Osteoblast (primary cell): ENCODE data around the gene ARL13B. TPM values are rescaled to one million over a fixed set of nuclear protein-coding genes. Genes with fewer than 3 reads are reported as not detected.
A peak's percentile ranks its signal among the peaks of the same experiment; 100 is the strongest.

Experiments
- DNase-seq: peaks from one replicate; pipeline ENCODE4 v3.0.0; 2011; ENCODE audit warnings: low spot score, mixed read lengths; ENCODE audit not compliant: insufficient read length; ENCODE audit errors: missing footprints
- H2AFZ ChIP-seq: 2 replicates; pipeline ENCODE4 v1.6.0; 2011; ENCODE audit warnings: mild to moderate bottlenecking, low read length
- H3K27ac ChIP-seq: 2 replicates; pipeline ENCODE4 v1.5.1; 2011; ENCODE audit warnings: mild to moderate bottlenecking, low read depth, low read length, moderate library complexity
- H3K27me3 ChIP-seq: 2 replicates; pipeline ENCODE4 v1.6.0; 2012; ENCODE audit warnings: mild to moderate bottlenecking, control low read depth, inconsistent platforms, low read length, moderate library complexity; ENCODE audit not compliant: insufficient read depth
- H3K36me3 ChIP-seq: 2 replicates; pipeline ENCODE4 v1.5.1; 2011; ENCODE audit warnings: mild to moderate bottlenecking, low read length, control low read depth, moderate library complexity; ENCODE audit not compliant: insufficient read depth
- H3K4me1 ChIP-seq: 2 replicates; pipeline ENCODE4 v1.5.1; 2011; ENCODE audit warnings: mild to moderate bottlenecking, low read length, control low read depth, moderate library complexity; ENCODE audit not compliant: insufficient read depth
- H3K4me2 ChIP-seq: 2 replicates; pipeline ENCODE4 v1.6.0; 2011; ENCODE audit warnings: mild to moderate bottlenecking, low read length; ENCODE audit not compliant: insufficient read depth
- H3K4me3 ChIP-seq: fragments of 200-600 bp; sonication (generic); 3 replicates; pipeline ENCODE4 v1.5.1; 2012; ENCODE audit warnings: mild to moderate bottlenecking, low read length, inconsistent platforms; ENCODE audit not compliant: insufficient read depth
- H3K79me2 ChIP-seq: 2 replicates; pipeline ENCODE4 v1.6.0; 2012; ENCODE audit warnings: mild to moderate bottlenecking, low read length, control low read depth, inconsistent platforms; ENCODE audit not compliant: insufficient read depth
- H3K9me3 ChIP-seq: 2 replicates; pipeline ENCODE4 v1.5.1; 2011; ENCODE audit warnings: low read depth, low read length, control low read depth
- H4K20me1 ChIP-seq: 2 replicates; pipeline ENCODE4 v1.6.0; 2012; ENCODE audit warnings: mild to moderate bottlenecking, low read length, control low read depth; ENCODE audit not compliant: insufficient read depth
- CTCF ChIP-seq: IDR thresholded peaks from 2 replicates; pipeline ENCODE4 v1.5.1; 2011; ENCODE audit warnings: mild to moderate bottlenecking, low read depth, low read length, moderate library complexity; ENCODE audit errors: extremely low read depth
- total RNA-seq: library from RNA; depleted of rRNA; stranded (reverse); fragments of >200 nt; gene quantifications from 2 replicates; pipeline ENCODE4 v1.2.3, GENCODE V29; 2012

Gene ARL13B
- total RNA-seq, 1 donor = 18.1 TPM

DNA sequence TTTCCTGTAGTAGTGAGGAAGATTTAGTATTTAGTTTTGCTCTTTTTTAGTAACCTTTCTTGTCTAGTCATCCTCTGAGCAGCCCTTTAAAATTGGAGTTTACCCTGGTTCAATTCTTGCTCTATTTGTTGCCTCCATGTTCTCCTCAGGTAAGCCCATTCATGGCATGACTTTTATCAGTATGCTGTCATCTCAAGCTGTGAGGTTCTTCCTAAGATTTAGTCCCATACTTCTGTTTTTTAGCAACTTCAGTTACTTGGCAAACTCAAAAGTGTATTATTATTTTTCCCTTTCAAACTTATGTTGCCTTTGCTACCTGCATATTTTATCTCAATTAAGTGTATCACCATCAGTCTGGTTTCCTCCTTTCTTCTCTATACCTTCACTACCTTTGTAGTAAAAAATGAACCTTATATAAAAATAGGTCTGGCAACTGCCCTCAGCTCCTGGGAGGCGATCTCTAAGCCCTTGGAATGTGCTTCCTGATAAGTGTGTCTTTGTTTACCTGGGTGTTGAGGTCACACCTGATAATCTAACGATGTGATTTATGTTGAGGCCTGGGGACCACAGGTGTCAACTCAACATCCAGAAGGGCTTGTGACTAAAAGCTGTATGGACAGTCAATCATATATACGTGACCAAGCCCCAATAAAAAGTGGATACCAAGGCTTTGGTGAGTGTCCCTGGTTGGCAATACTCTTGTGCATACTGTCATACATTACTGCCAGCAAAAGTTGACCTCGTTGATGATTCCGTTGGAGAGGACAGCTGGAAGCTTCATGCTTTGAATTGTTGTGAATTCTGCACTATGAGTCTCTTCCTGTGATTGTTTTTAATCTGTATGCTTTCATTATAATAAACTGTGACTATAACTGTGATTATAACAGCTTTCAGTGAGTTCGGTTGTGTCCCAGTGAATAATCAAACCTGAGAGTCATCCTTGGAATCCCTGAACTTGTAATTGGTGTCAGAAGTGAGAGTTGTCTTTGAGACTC is 86.8 kb downstream of the ARL13B start:
- no peaks in the 10 kb centered on the region for H3K27me3 ChIP-seq
- H3K79me2 ChIP-seq = peaks cover 33% of the 10 kb centered on the region
- TF ChIP-seq CTCF = no peak
- no peaks in the 10 kb centered on the region for H3K36me3 ChIP-seq
- peaks cover 19% of the 10 kb centered on the region for H3K4me1 ChIP-seq
- H4K20me1 ChIP-seq = no peaks in the 10 kb centered on the region
- no peak overlapping the region for H3K4me3 ChIP-seq
- no peak overlapping the region for H3K4me2 ChIP-seq
- no peak for DNase-seq
- H2AFZ ChIP-seq = no peak overlapping the region
- no peak overlapping the region for H3K27ac ChIP-seq
- no peaks in the 10 kb centered on the region for H3K9me3 ChIP-seq

DNA sequence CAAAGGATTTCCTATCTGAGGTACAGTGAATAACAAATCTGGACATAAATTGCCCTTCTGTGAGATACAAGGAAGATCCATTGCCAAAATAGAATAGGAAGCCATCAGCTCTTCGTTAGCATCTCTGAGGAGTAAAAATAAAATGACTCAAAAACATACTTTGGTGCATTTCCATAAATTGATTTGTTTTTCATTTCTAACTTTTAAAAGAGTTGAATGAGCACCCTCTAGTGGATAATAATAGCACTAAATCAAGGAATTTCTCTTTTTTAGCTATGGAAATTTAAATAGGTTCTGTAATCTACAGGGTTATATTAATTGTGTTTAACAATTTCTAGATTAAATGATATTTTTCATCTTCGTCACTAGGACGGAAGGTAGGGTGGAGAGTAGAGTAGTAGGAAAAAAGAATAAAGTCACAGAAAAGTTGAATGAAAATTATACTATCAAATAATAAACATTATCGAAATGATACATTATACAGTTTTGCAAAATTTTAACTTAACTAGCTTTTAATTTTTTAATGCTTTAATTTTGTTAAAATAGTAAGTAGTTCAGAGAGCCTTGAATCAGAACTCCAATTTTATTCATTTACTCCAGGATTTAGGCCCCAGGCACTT is 89.3 kb downstream of the ARL13B start:
- H3K27me3 ChIP-seq = no peaks in the 10 kb centered on the region
- peak; percentile 27 for DNase-seq
- peak; percentile 59 for TF ChIP-seq CTCF
- no peaks in the 10 kb centered on the region for H4K20me1 ChIP-seq
- peak overlapping the region; percentile 21 for H3K27ac ChIP-seq
- peak overlapping the region; percentile 71 for H3K4me2 ChIP-seq
- peak overlapping the region; percentile 75 for H2AFZ ChIP-seq
- peak overlapping the region; percentile 29 for H3K4me3 ChIP-seq
- H3K4me1 ChIP-seq = peaks cover 7% of the 10 kb centered on the region
- H3K79me2 ChIP-seq = peaks cover 23% of the 10 kb centered on the region
- H3K36me3 ChIP-seq = no peaks in the 10 kb centered on the region
- no peaks in the 10 kb centered on the region for H3K9me3 ChIP-seq

- no peak for TF ChIP-seq CTCF
- Histone ChIP-seq H3K36me3 (no peaks in the 10 kb centered on the region), H3K27me3 (no peaks in the 10 kb centered on the region), H3K9me3 (no peaks in the 10 kb centered on the region), H4K20me1 (no peaks in the 10 kb centered on the region), H3K4me2 (no peak overlapping the region), H3K79me2 (peaks cover 14% of the 10 kb centered on the region), H2AFZ (no peak overlapping the region), H3K4me1 (peaks cover 4% of the 10 kb centered on the region), H3K27ac (no peak overlapping the region), H3K4me3 (no peak overlapping the region)
- no peak for DNase-seq
Observed at GRCh38 chr3:94070341-94070911, 90.5 kb downstream of the ARL13B start.

DNA sequence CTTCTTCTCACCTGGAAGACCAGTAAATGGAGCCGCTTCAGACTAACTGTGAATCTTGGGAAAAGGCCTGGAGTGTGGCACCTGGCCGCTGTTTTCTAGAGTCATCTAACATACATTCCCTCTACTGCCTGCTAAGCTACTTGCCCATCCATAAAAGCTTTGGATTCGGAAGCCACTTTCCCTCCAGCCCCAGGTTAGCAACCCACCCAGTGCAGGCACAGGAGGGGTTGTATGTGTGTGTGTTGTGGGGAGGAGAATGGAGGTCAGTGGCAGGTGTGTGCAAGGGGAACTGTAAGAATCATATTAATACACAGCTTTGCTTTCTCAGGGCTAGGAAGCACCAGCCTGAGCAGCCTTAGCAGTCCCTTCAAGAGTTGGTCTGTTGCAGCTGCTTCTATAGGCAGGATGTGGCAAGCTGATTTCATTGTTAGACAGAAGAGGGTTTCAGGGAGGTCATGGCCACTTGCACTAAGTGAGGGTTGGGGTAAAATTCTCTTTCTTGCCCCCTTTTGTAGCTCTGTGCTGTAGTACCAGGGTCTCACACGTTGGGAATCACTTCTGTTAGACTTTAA is 91.8 kb downstream of the ARL13B start:
- no peaks in the 10 kb centered on the region for H4K20me1 ChIP-seq
- H3K4me1 ChIP-seq = peaks cover 8% of the 10 kb centered on the region
- H3K27ac ChIP-seq = no peak overlapping the region
- no peak for TF ChIP-seq CTCF
- no peak overlapping the region for H3K4me3 ChIP-seq
- H3K4me2 ChIP-seq = no peak overlapping the region
- no peak for DNase-seq
- H2AFZ ChIP-seq = no peak overlapping the region
- peaks cover 18% of the 10 kb centered on the region for H3K79me2 ChIP-seq
- no peaks in the 10 kb centered on the region for H3K27me3 ChIP-seq
- H3K36me3 ChIP-seq = no peaks in the 10 kb centered on the region
- H3K9me3 ChIP-seq = no peaks in the 10 kb centered on the region
